PC-9 (cell line): ENCODE measurements around the gene RUFY4. TPM values are rescaled to one million over a fixed set of nuclear protein-coding genes. Genes with fewer than 3 reads are reported as not detected.
"Not testable (repeated sequence)": the region's sequence is repeated elsewhere in the genome, so short reads cannot be mapped to it uniquely, and the experiment has no call there.

ENCODE experiments used
- BruUV-seq: library from RNA; stranded (reverse); fragments of 400-500 nt; replicated peaks from 2 replicates; lab custom pipeline; 2021; lab: Mats Ljungman, UMichigan
- CTCF ChIA-PET: fragments of 300-600 bp; sonication (Branson Sonifier 250); formaldehyde crosslinking; loops from one replicate; lab custom pipeline; 2022; ENCODE audit warnings: antibody characterized with exemption; lab: Charles Lee
- POLR2A ChIA-PET: fragments of 300-600 bp; sonication (Branson Sonifier 250); formaldehyde crosslinking; loops from one replicate; lab custom pipeline; 2022; ENCODE audit warnings: antibody characterized with exemption; ENCODE audit not compliant: unreplicated experiment; lab: Charles Lee
- DNase-seq, 2 experiments: peaks; one replicate each; pipeline versions ENCODE4 v3.0.0 to v3.0.0-alpha.2; 2015 to 2022; ENCODE audit warnings: mixed read lengths in 1 of 2
- H2AFZ ChIP-seq: fragments of 200-600 bp; sonication (generic); 2 replicates; pipeline ENCODE4 v1.8.1; 2017; ENCODE audit warnings: antibody characterized with exemption
- H3F3A ChIP-seq: fragments of 200-600 bp; sonication (generic); 2 replicates; pipeline ENCODE4 v1.8.1; 2017; ENCODE audit warnings: antibody characterized with exemption, mild to moderate bottlenecking, low read depth; ENCODE audit not compliant: insufficient read depth
- H3K27ac ChIP-seq: fragments of 200-600 bp; sonication (generic); 2 replicates; pipeline ENCODE4 v1.6.1; 2016; ENCODE audit warnings: mixed run types
- H3K27me3 ChIP-seq: fragments of 200-600 bp; sonication (generic); 2 replicates; pipeline ENCODE4 v1.6.1; 2016; ENCODE audit warnings: low read depth, mixed run types; ENCODE audit not compliant: insufficient read depth
- H3K36me3 ChIP-seq: fragments of 200-600 bp; sonication (generic); 2 replicates; pipeline ENCODE4 v1.6.1; 2016; ENCODE audit warnings: low read depth, mixed run types
- H3K4me1 ChIP-seq: fragments of 200-600 bp; sonication (generic); replicated peaks from 2 replicates; pipeline ENCODE4 v1.6.1; 2016; ENCODE audit warnings: mixed run types; ENCODE audit not compliant: insufficient read depth
- H3K4me2 ChIP-seq: fragments of 200-600 bp; sonication (generic); 2 replicates; pipeline ENCODE4 v1.6.1; 2017; ENCODE audit warnings: mixed run types
- H3K4me3 ChIP-seq: fragments of 200-600 bp; sonication (generic); 2 replicates; pipeline ENCODE4 v1.6.1; 2016; ENCODE audit warnings: mixed run types
- H3K79me2 ChIP-seq: fragments of 200-600 bp; sonication (generic); 2 replicates; pipeline ENCODE4 v1.6.1; 2017; ENCODE audit warnings: low read depth, mixed run types
- H3K9me2 ChIP-seq: fragments of 200-600 bp; sonication (generic); 2 replicates; pipeline ENCODE4 v1.8.1; 2017; ENCODE audit warnings: mild to moderate bottlenecking; ENCODE audit not compliant: insufficient read depth
- H3K9me3 ChIP-seq: fragments of 200-600 bp; sonication (generic); 2 replicates; pipeline ENCODE4 v1.8.1; 2016; ENCODE audit warnings: low read depth; ENCODE audit not compliant: insufficient read depth
- H4K20me1 ChIP-seq: fragments of 200-600 bp; sonication (generic); 2 replicates; pipeline ENCODE4 v1.8.1; 2017; ENCODE audit not compliant: insufficient read depth
- EZH2 ChIP-seq: fragments of 200-600 bp; sonication (generic); IDR thresholded peaks from 2 replicates; pipeline ENCODE4 v1.8.0; 2017; ENCODE audit warnings: antibody characterized with exemption, low read depth
- intact Hi-C: fragments of 100-400 bp; cut with micrococcal nuclease; formaldehyde crosslinking; loops from one replicate; pipeline ENCODE4 v1.10.0; 2022; ENCODE audit not compliant: unreplicated experiment
- total RNA-seq: library from RNA; stranded (reverse); gene quantifications from 2 replicates; pipeline ENCODE4 v1.2.3, GENCODE V29; 2021
- TF ChIP-seq, protein P1 (sequence below): fragments of 200-600 bp; sonication (generic); conservative IDR thresholded peaks from 2 replicates; pipeline ENCODE4 v1.6.1; 2017; ENCODE audit warnings: mixed run types, antibody characterized with exemption, mild to moderate bottlenecking, moderate library complexity

The RUFY4 gene
- total RNA-seq, 1 experiment from 2014 or later = not detected

DNA sequence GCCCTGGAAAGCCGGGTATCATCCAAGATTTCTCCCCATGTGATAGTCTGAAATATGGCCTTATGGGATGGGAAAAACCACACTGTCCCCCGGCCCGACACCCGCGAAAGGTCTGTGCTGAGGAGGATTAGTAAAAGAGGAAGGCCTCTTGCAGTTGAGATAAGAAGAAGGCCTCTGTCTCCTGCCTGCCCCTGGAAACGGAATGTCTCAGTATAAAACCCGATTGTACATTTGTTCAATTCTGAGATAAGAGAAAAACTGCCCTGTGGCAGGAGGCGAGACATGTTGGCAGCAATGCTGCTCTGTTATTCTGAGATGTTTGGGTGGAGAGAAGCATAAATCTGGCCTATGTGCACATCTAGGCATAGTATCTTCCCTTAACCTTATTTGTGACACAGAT lies 26.8 kb downstream of the RUFY4 start:
- Histone ChIP-seq H3K36me3 (no peaks in the 10 kb centered on the region), H3K27ac (no peak overlapping the region), H4K20me1 (no peaks in the 10 kb centered on the region), H3K79me2 (no peaks in the 10 kb centered on the region), H2AFZ (no peak overlapping the region), H3K4me3 (no peak overlapping the region), H3K4me1 (no peaks in the 10 kb centered on the region), H3K9me2 (peaks cover 4% of the 10 kb centered on the region; the same call in 1 of the 2 replicates), H3F3A (no peaks in the 10 kb centered on the region), H3K4me2 (no peak overlapping the region), H3K9me3 (no peaks in the 10 kb centered on the region), H3K27me3 (peaks cover 50% of the 10 kb centered on the region)
- TF ChIP-seq, protein P1, sequence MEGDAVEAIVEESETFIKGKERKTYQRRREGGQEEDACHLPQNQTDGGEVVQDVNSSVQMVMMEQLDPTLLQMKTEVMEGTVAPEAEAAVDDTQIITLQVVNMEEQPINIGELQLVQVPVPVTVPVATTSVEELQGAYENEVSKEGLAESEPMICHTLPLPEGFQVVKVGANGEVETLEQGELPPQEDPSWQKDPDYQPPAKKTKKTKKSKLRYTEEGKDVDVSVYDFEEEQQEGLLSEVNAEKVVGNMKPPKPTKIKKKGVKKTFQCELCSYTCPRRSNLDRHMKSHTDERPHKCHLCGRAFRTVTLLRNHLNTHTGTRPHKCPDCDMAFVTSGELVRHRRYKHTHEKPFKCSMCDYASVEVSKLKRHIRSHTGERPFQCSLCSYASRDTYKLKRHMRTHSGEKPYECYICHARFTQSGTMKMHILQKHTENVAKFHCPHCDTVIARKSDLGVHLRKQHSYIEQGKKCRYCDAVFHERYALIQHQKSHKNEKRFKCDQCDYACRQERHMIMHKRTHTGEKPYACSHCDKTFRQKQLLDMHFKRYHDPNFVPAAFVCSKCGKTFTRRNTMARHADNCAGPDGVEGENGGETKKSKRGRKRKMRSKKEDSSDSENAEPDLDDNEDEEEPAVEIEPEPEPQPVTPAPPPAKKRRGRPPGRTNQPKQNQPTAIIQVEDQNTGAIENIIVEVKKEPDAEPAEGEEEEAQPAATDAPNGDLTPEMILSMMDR = no peak
- TF ChIP-seq EZH2 = no peak
- DNase-seq = no peak
- no TSS peak for BruUV-seq
- ChIA-PET POLR2A (no interaction called here), CTCF (no interaction called here)
- intact Hi-C loops = no loop called here

DNA sequence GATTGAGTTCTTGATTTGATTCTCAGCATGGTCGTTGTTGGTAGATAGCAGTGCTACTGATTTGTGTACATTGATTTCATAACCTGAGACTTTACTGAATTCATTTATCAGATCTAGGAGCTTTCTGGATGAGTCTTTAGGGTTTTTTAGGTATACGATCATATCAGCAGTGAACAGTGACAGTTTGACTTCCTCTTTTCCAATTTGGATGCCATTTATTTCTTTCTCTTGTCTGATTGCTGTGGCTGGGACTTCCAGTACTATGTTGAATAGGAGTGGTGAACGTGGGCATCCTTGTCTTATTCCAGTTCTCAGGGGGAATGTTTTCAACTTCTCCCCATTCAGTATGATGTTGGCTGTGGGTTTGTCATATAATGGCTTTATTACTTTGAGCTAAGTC lies 28.9 kb downstream of the RUFY4 start:
- H3K4me2 ChIP-seq = no peak overlapping the region
- no peak for DNase-seq
- H3K36me3 ChIP-seq = no peaks in the 10 kb centered on the region
- CTCF ChIA-PET = interaction anchor here (0.6 kb wide), 1 partner anchor 447 kb away, joined by 4 read pairs; no protein-coding TSS in a partner anchor
- peaks cover 4% of the 10 kb centered on the region; the same call in 1 of the 2 replicates for H3K9me2 ChIP-seq
- no peaks in the 10 kb centered on the region for H3K79me2 ChIP-seq
- BruUV-seq = no TSS peak
- peaks cover 55% of the 10 kb centered on the region for H3K27me3 ChIP-seq
- intact Hi-C loops = no loop called here
- H2AFZ ChIP-seq = no peak overlapping the region
- H3F3A ChIP-seq = no peaks in the 10 kb centered on the region
- POLR2A ChIA-PET = no interaction called here
- H3K27ac ChIP-seq = no peak overlapping the region
- no peak overlapping the region for H3K4me3 ChIP-seq
- TF ChIP-seq EZH2 = no peak
- TF ChIP-seq, protein P1 = no peak
- no peaks in the 10 kb centered on the region for H3K9me3 ChIP-seq
- no peaks in the 10 kb centered on the region for H3K4me1 ChIP-seq
- H4K20me1 ChIP-seq = no peaks in the 10 kb centered on the region

DNA sequence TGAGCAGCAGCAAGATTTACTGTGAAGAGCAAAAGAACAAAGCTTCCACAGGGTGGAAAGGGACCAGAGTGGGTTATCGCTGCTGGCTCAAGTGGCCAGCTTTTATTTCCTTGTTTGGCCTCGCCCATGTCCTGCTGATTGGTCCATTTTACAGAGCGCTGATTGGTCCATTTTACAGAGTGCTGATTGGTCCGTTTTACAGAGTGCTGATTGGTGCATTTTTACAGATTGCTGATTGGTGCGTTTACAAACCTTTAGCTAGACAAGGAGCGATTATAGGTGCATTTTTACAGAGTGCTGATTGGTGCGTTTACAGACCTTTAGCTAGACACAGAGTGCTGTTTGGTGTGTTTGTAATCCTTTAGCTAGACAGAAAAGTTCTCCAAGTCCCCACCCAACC lies 39.8 kb downstream of the RUFY4 start:
- H3K27me3 ChIP-seq = peaks cover 16% of the 10 kb centered on the region
- H3K36me3 ChIP-seq, H3F3A ChIP-seq, H4K20me1 ChIP-seq, intact Hi-C loops, H3K79me2 ChIP-seq, H3K4me2 ChIP-seq, H3K9me3 ChIP-seq, BruUV-seq, H2AFZ ChIP-seq, H3K4me3 ChIP-seq, H3K27ac ChIP-seq, DNase-seq, CTCF ChIA-PET, H3K4me1 ChIP-seq, H3K9me2 ChIP-seq: not testable (repeated sequence)
- POLR2A ChIA-PET = interaction anchor here (0.6 to 0.9 kb wide), 2 partner anchors 9 to 38 kb away, joined by 3 to 4 read pairs; no protein-coding TSS in a partner anchor

DNA sequence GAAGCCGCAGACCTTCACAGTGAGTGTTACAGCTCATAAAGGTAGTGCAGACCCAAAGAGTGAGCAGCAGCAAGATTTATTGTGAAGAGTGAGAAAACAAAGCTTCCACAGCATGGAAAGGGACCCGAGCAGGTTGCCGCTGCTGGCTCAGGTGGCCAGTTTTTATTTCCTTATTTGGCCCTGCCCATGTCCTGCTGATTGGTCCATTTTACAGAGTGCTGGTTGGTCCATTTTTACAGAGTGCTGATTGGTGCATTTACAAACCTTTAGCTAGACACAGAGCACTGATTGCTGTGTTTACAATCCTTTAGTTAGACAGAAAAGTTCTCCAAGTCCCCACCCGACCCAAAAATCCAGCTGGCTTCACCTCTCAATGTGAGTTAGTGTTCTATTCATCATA lies 52.7 kb downstream of the RUFY4 start:
- BruUV-seq, H3K79me2 ChIP-seq, H3F3A ChIP-seq, POLR2A ChIA-PET, H3K9me2 ChIP-seq, DNase-seq, H3K27me3 ChIP-seq, H3K4me1 ChIP-seq, H4K20me1 ChIP-seq, H3K36me3 ChIP-seq, intact Hi-C loops, H3K27ac ChIP-seq, H3K4me3 ChIP-seq, H3K9me3 ChIP-seq, H2AFZ ChIP-seq, H3K4me2 ChIP-seq: not testable (repeated sequence)
- CTCF ChIA-PET = interaction anchor here (0.7 kb wide), 1 partner anchor 159 kb away, joined by 3 read pairs; no protein-coding TSS in a partner anchor

DNA sequence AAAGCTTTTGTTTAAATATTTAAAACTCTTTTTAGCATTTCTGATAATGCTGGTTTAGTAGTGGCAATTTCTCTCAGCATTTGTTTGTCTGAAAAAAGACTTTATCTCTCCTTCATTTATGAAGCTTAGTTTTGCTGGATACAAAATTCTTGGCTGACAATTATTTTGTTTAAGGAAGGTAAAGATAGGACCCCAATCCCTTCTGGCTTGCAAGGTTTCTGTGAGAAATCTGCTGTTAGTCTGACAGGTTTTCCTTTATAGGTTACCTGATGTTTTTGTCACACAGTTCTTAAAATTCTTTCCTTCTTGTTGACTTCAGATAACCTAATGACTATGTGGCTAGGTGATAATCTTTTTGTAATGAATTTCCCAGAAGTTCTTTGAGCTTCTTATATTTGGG lies 53.2 kb downstream of the RUFY4 start:
- H3K27me3 ChIP-seq, H3K9me3 ChIP-seq, H3K4me3 ChIP-seq, H3K4me2 ChIP-seq, POLR2A ChIA-PET, BruUV-seq, H3K36me3 ChIP-seq, H3K9me2 ChIP-seq, H3F3A ChIP-seq, intact Hi-C loops, H3K4me1 ChIP-seq, H3K79me2 ChIP-seq, H2AFZ ChIP-seq, H4K20me1 ChIP-seq, DNase-seq, H3K27ac ChIP-seq: not testable (repeated sequence)
- CTCF ChIA-PET = interaction anchor here (0.7 kb wide), 1 partner anchor 160 kb away, joined by 3 read pairs; no protein-coding TSS in a partner anchor
